PC-9 (cell line): ENCODE measurements around the gene RASGRP2. TPM values are rescaled to one million over a fixed set of nuclear protein-coding genes. Genes with fewer than 3 reads are reported as not detected.
"Not testable (repeated sequence)": the region's sequence is repeated elsewhere in the genome, so short reads cannot be mapped to it uniquely, and the experiment has no call there.

ENCODE experiments used
- BruUV-seq: library from RNA; stranded (reverse); fragments of 400-500 nt; replicated peaks from 2 replicates; lab custom pipeline; 2021; lab: Mats Ljungman, UMichigan
- CTCF ChIA-PET: fragments of 300-600 bp; sonication (Branson Sonifier 250); formaldehyde crosslinking; loops from one replicate; lab custom pipeline; 2022; ENCODE audit warnings: antibody characterized with exemption; lab: Charles Lee
- POLR2A ChIA-PET: fragments of 300-600 bp; sonication (Branson Sonifier 250); formaldehyde crosslinking; loops from one replicate; lab custom pipeline; 2022; ENCODE audit warnings: antibody characterized with exemption; ENCODE audit not compliant: unreplicated experiment; lab: Charles Lee
- DNase-seq, 2 experiments: peaks; one replicate each; pipeline versions ENCODE4 v3.0.0 to v3.0.0-alpha.2; 2015 to 2022; ENCODE audit warnings: mixed read lengths in 1 of 2
- H2AFZ ChIP-seq: fragments of 200-600 bp; sonication (generic); 2 replicates; pipeline ENCODE4 v1.8.1; 2017; ENCODE audit warnings: antibody characterized with exemption
- H3F3A ChIP-seq: fragments of 200-600 bp; sonication (generic); 2 replicates; pipeline ENCODE4 v1.8.1; 2017; ENCODE audit warnings: antibody characterized with exemption, mild to moderate bottlenecking, low read depth; ENCODE audit not compliant: insufficient read depth
- H3K27ac ChIP-seq: fragments of 200-600 bp; sonication (generic); 2 replicates; pipeline ENCODE4 v1.6.1; 2016; ENCODE audit warnings: mixed run types
- H3K27me3 ChIP-seq: fragments of 200-600 bp; sonication (generic); 2 replicates; pipeline ENCODE4 v1.6.1; 2016; ENCODE audit warnings: low read depth, mixed run types; ENCODE audit not compliant: insufficient read depth
- H3K36me3 ChIP-seq: fragments of 200-600 bp; sonication (generic); 2 replicates; pipeline ENCODE4 v1.6.1; 2016; ENCODE audit warnings: low read depth, mixed run types
- H3K4me1 ChIP-seq: fragments of 200-600 bp; sonication (generic); replicated peaks from 2 replicates; pipeline ENCODE4 v1.6.1; 2016; ENCODE audit warnings: mixed run types; ENCODE audit not compliant: insufficient read depth
- H3K4me2 ChIP-seq: fragments of 200-600 bp; sonication (generic); 2 replicates; pipeline ENCODE4 v1.6.1; 2017; ENCODE audit warnings: mixed run types
- H3K4me3 ChIP-seq: fragments of 200-600 bp; sonication (generic); 2 replicates; pipeline ENCODE4 v1.6.1; 2016; ENCODE audit warnings: mixed run types
- H3K79me2 ChIP-seq: fragments of 200-600 bp; sonication (generic); 2 replicates; pipeline ENCODE4 v1.6.1; 2017; ENCODE audit warnings: low read depth, mixed run types
- H3K9me2 ChIP-seq: fragments of 200-600 bp; sonication (generic); 2 replicates; pipeline ENCODE4 v1.8.1; 2017; ENCODE audit warnings: mild to moderate bottlenecking; ENCODE audit not compliant: insufficient read depth
- H3K9me3 ChIP-seq: fragments of 200-600 bp; sonication (generic); 2 replicates; pipeline ENCODE4 v1.8.1; 2016; ENCODE audit warnings: low read depth; ENCODE audit not compliant: insufficient read depth
- H4K20me1 ChIP-seq: fragments of 200-600 bp; sonication (generic); 2 replicates; pipeline ENCODE4 v1.8.1; 2017; ENCODE audit not compliant: insufficient read depth
- CTCF ChIP-seq: fragments of 200-600 bp; sonication (generic); conservative IDR thresholded peaks from 2 replicates; pipeline ENCODE4 v1.6.1; 2017; ENCODE audit warnings: mixed run types, antibody characterized with exemption, mild to moderate bottlenecking, moderate library complexity
- EZH2 ChIP-seq: fragments of 200-600 bp; sonication (generic); IDR thresholded peaks from 2 replicates; pipeline ENCODE4 v1.8.0; 2017; ENCODE audit warnings: antibody characterized with exemption, low read depth
- intact Hi-C: fragments of 100-400 bp; cut with micrococcal nuclease; formaldehyde crosslinking; loops from one replicate; pipeline ENCODE4 v1.10.0; 2022; ENCODE audit not compliant: unreplicated experiment
- total RNA-seq: library from RNA; stranded (reverse); gene quantifications from 2 replicates; pipeline ENCODE4 v1.2.3, GENCODE V29; 2021

RASGRP2 gene
- total RNA-seq, 1 experiment from 2014 or later = 1.0 TPM

- TF ChIP-seq EZH2 = no peak
- no peak for TF ChIP-seq CTCF
- H3K36me3 ChIP-seq = no peaks in the 10 kb centered on the region
- DNase-seq = no peak
- no peak overlapping the region for H3K4me3 ChIP-seq
- H3K27ac ChIP-seq = no peak overlapping the region
- no peak overlapping the region for H3K4me2 ChIP-seq
- peaks cover 11% of the 10 kb centered on the region for H3F3A ChIP-seq
- H3K9me2 ChIP-seq = no peaks in the 10 kb centered on the region
- BruUV-seq = no TSS peak
- CTCF ChIA-PET = no interaction called here
- no peaks in the 10 kb centered on the region for H3K79me2 ChIP-seq
- H4K20me1 ChIP-seq = no peaks in the 10 kb centered on the region
- no peak overlapping the region for H2AFZ ChIP-seq
- H3K27me3 ChIP-seq = peaks cover 39% of the 10 kb centered on the region
- no peaks in the 10 kb centered on the region for H3K9me3 ChIP-seq
- H3K4me1 ChIP-seq = peaks cover 4% of the 10 kb centered on the region
- POLR2A ChIA-PET = no interaction called here
- intact Hi-C loops = no loop called here
These were observed 38.4 kb downstream of the RASGRP2 start for GRCh38 chr11:64705501-64705900.

GRCh38 chr11:64703048-64703447, 40.9 kb downstream of the RASGRP2 start:
- no peak for DNase-seq
- peaks cover 5% of the 10 kb centered on the region for H3F3A ChIP-seq
- H3K9me2 ChIP-seq = no peaks in the 10 kb centered on the region
- H3K4me1 ChIP-seq = no peaks in the 10 kb centered on the region
- intact Hi-C loops = no loop called here
- no peaks in the 10 kb centered on the region for H3K36me3 ChIP-seq
- no peak overlapping the region for H3K27ac ChIP-seq
- no peak overlapping the region for H3K4me3 ChIP-seq
- no peak for TF ChIP-seq CTCF
- no peak for TF ChIP-seq EZH2
- ChIA-PET CTCF (interaction anchor here (0.6 kb wide), 1 partner anchor 350 kb away, joined by 16 read pairs; no protein-coding TSS in a partner anchor), POLR2A (no interaction called here)
- no TSS peak for BruUV-seq
- peaks cover 54% of the 10 kb centered on the region for H3K27me3 ChIP-seq
- H3K4me2 ChIP-seq = no peak overlapping the region
- H3K9me3 ChIP-seq = no peaks in the 10 kb centered on the region
- H2AFZ ChIP-seq = no peak overlapping the region
- no peaks in the 10 kb centered on the region for H4K20me1 ChIP-seq
- no peaks in the 10 kb centered on the region for H3K79me2 ChIP-seq

- H3K9me3 ChIP-seq, H3K27ac ChIP-seq, POLR2A ChIA-PET, H3F3A ChIP-seq, H3K4me3 ChIP-seq, H2AFZ ChIP-seq, BruUV-seq, H3K79me2 ChIP-seq, CTCF ChIA-PET, intact Hi-C loops, H3K4me1 ChIP-seq, H3K4me2 ChIP-seq, H3K36me3 ChIP-seq, H3K9me2 ChIP-seq, H4K20me1 ChIP-seq, DNase-seq: not testable (repeated sequence)
- peaks cover 65% of the 10 kb centered on the region for H3K27me3 ChIP-seq
These were observed 42.0 kb downstream of the RASGRP2 start for GRCh38 chr11:64701956-64702355.

- H4K20me1 ChIP-seq = no peaks in the 10 kb centered on the region
- intact Hi-C loops = no loop called here
- H3K27me3 ChIP-seq = peaks cover 75% of the 10 kb centered on the region
- no peaks in the 10 kb centered on the region for H3K4me1 ChIP-seq
- no peak for TF ChIP-seq CTCF
- no peak for TF ChIP-seq EZH2
- no peaks in the 10 kb centered on the region for H3K9me2 ChIP-seq
- no peaks in the 10 kb centered on the region for H3K36me3 ChIP-seq
- ChIA-PET CTCF (interaction anchor here (0.9 kb wide), 1 partner anchor 10 kb away, joined by 6 read pairs; no protein-coding TSS in a partner anchor), POLR2A (no interaction called here)
- H3K27ac ChIP-seq = no peak overlapping the region
- H3K79me2 ChIP-seq = no peaks in the 10 kb centered on the region
- no peak overlapping the region for H3K4me3 ChIP-seq
- H3K9me3 ChIP-seq = no peaks in the 10 kb centered on the region
- H3F3A ChIP-seq = no peaks in the 10 kb centered on the region
- BruUV-seq = no TSS peak
- DNase-seq = no peak
- no peak overlapping the region for H3K4me2 ChIP-seq
- no peak overlapping the region for H2AFZ ChIP-seq
These were observed 45.5 kb downstream of the RASGRP2 start for GRCh38 chr11:64698427-64698826.
